ENCODE data around the gene CCSER1. TPM values are rescaled to one million over a fixed set of nuclear protein-coding genes. Genes with fewer than 3 reads are reported as not detected.

Gene CCSER1
- total and polyA plus RNA-seq, 4 donors: 0.61 to 23.0 (median 3.8) TPM

DNA sequence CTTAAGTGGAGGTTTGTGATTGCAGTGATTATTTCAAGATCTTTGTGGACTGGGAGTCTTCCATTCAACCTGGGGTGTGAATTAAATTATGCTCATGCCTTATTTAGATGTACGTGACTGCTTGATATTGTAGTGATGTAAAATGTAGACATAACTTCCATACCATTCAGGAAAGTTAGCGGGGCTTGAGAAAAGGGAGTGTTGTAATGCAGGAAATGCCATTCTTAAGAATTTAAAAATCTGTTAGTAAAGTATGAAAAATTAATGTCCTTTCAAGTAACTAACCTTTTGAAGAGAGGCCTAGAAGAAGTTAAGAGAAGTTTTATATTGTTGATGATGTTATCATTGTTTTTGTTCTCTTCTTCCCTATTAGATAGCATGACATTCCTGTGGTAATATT is 318.2 kb downstream of the CCSER1 start:
- 69 to 92% methylated on average over 2 of the region's 2 CpGs for WGBS, 2 donors
- no peak overlapping the region for H3K4me3 ChIP-seq

DNA sequence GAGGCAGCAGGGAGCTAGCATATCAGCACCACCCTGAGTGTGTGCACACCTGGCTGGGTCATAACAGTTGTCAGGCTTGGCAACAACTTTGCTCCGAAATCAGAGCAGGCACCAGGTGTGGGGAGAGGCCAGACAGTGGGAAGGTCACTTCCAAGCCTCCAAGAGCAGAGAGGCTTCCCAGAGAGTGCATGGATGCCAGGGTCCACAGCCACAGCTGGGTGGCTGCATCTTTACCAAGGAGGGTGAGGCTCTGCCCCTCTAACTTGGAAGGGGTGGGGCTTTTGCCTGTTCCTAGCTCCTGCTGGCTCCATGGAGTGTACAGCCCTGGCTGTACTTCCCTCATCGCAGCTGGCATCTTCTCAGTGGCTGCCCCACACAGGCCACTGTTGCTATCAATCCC is 322.4 kb downstream of the CCSER1 start:
- H3K9me3 ChIP-seq (ENCODE audit: control insufficient read depth in 4 of 4, insufficient read depth in 3 of 4, low read length in 3 of 4): peaks cover 0 to 6% (median 2%) of the 10 kb centered on the region in 4 donors
- H3K27me3 ChIP-seq (ENCODE audit: control insufficient read depth in 3 of 3, insufficient read depth in 3 of 3, low read length in 2 of 3): no peaks in the 10 kb centered on the region
- ATAC-seq (ENCODE audit: insufficient read depth, low FRiP score) (no peak), DNase-seq (no peak)
- TF ChIP-seq, protein P1, sequence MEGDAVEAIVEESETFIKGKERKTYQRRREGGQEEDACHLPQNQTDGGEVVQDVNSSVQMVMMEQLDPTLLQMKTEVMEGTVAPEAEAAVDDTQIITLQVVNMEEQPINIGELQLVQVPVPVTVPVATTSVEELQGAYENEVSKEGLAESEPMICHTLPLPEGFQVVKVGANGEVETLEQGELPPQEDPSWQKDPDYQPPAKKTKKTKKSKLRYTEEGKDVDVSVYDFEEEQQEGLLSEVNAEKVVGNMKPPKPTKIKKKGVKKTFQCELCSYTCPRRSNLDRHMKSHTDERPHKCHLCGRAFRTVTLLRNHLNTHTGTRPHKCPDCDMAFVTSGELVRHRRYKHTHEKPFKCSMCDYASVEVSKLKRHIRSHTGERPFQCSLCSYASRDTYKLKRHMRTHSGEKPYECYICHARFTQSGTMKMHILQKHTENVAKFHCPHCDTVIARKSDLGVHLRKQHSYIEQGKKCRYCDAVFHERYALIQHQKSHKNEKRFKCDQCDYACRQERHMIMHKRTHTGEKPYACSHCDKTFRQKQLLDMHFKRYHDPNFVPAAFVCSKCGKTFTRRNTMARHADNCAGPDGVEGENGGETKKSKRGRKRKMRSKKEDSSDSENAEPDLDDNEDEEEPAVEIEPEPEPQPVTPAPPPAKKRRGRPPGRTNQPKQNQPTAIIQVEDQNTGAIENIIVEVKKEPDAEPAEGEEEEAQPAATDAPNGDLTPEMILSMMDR (IDR thresholded peaks at IDR 0.05; ENCODE audit: control extremely low read depth, extremely low read depth): no peak
- H3K4me3 ChIP-seq: no peak overlapping the region
- H3K36me3 ChIP-seq (ENCODE audit: control insufficient read depth in 4 of 4, insufficient read depth in 4 of 4, low read length in 4 of 4): no peaks in the 10 kb centered on the region
- WGBS, 2 donors: 93 to 98% methylated on average over 2 of the region's 2 CpGs
- H3K9ac ChIP-seq (ENCODE audit: insufficient read depth in 1 of 2, low read length in 2 of 2): no peak overlapping the region
- no peak overlapping the region for H3K27ac ChIP-seq (ENCODE audit: low read depth in 1 of 2, low read length in 1 of 2)
- no peaks in the 10 kb centered on the region for H3K4me1 ChIP-seq (ENCODE audit: control insufficient read depth in 5 of 5, insufficient read depth in 5 of 5, low read length in 5 of 5)

More for the DNA sequence above, 318.2 kb downstream of the CCSER1 start:
- Histone ChIP-seq H3K27me3 (ENCODE audit: control insufficient read depth in 3 of 3, insufficient read depth in 3 of 3, low read length in 2 of 3) (no peaks in the 10 kb centered on the region), H3K36me3 (ENCODE audit: control insufficient read depth in 4 of 4, insufficient read depth in 4 of 4, low read length in 4 of 4) (no peaks in the 10 kb centered on the region), H3K9me3 (ENCODE audit: control insufficient read depth in 4 of 4, insufficient read depth in 3 of 4, low read length in 3 of 4) (peaks cover 0 to 6% (median 2%) of the 10 kb centered on the region in 4 donors), H3K27ac (ENCODE audit: low read depth in 1 of 2, low read length in 1 of 2) (no peak overlapping the region), H3K4me1 (ENCODE audit: control insufficient read depth in 5 of 5, insufficient read depth in 5 of 5, low read length in 5 of 5) (peaks cover 0 to 4% (median 0%) of the 10 kb centered on the region in 5 donors), H3K9ac (ENCODE audit: insufficient read depth in 1 of 2, low read length in 2 of 2) (no peak overlapping the region)
- TF ChIP-seq, protein P1 (IDR thresholded peaks at IDR 0.05; ENCODE audit: control extremely low read depth, extremely low read depth): no peak
- DNase-seq (no peak), ATAC-seq (ENCODE audit: insufficient read depth, low FRiP score) (no peak)

DNA sequence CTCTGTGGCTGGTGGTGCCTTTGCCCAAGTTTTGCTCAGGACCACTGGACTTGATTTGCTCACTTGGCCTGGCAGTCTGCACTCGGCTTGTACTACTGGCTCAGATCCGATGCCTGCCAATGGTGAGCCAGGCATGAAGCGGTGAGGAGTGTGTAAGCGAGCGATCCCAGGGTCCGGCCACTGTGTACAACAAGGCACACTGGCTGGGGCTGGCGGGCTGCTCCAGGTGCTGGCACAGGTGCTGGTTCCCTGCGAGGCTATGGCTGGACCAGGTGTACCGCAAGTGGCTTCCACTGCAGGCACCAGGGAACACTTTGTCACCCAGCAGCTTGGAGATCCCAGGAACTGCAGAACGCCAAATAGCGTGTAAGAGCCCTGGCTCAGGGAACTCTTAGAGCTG is 329.7 kb downstream of the CCSER1 start:
- ATAC-seq (ENCODE audit: insufficient read depth, low FRiP score) (no peak), DNase-seq (no peak)
- Histone ChIP-seq H3K27me3 (ENCODE audit: control insufficient read depth in 3 of 3, insufficient read depth in 3 of 3, low read length in 2 of 3) (no peaks in the 10 kb centered on the region), H3K4me3 (no peak overlapping the region), H3K9me3 (ENCODE audit: control insufficient read depth in 4 of 4, insufficient read depth in 3 of 4, low read length in 3 of 4) (peaks cover 0 to 10% (median 3%) of the 10 kb centered on the region in 4 donors), H3K27ac (ENCODE audit: low read depth in 1 of 2, low read length in 1 of 2) (no peak overlapping the region), H3K4me1 (ENCODE audit: control insufficient read depth in 5 of 5, insufficient read depth in 5 of 5, low read length in 5 of 5) (no peaks in the 10 kb centered on the region), H3K9ac (ENCODE audit: insufficient read depth in 1 of 2, low read length in 2 of 2) (no peak overlapping the region), H3K36me3 (ENCODE audit: control insufficient read depth in 4 of 4, insufficient read depth in 4 of 4, low read length in 4 of 4) (no peaks in the 10 kb centered on the region)
- TF ChIP-seq, protein P1 (IDR thresholded peaks at IDR 0.05; ENCODE audit: control extremely low read depth, extremely low read depth): no peak
- 91 to 93% methylated on average over 11 of the region's 11 CpGs for WGBS, 2 donors

DNA sequence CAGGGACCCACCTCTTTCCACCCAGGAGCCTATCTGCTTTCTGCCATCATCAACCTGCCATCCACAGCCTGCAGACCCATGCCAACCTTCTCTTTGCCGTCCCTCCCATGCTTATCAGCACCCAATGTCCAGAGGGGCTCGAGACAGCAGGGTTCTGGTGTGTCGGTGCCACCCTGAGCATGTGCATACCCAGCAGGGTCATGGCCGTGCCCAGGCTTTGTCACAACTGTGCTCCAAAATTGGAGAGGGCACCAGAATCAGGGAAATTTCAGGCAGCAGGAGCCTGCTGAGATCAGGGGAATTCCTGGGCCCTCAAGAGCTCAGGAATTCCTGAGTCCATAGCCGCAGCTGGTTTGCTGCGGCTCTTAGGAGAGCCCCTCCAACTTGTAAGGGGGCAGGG is 330.6 kb downstream of the CCSER1 start:
- Histone ChIP-seq H3K36me3 (ENCODE audit: control insufficient read depth in 4 of 4, insufficient read depth in 4 of 4, low read length in 4 of 4) (no peaks in the 10 kb centered on the region), H3K4me1 (ENCODE audit: control insufficient read depth in 5 of 5, insufficient read depth in 5 of 5, low read length in 5 of 5) (no peaks in the 10 kb centered on the region), H3K27ac (ENCODE audit: low read depth in 1 of 2, low read length in 1 of 2) (no peak overlapping the region), H3K4me3 (no peak overlapping the region), H3K9ac (ENCODE audit: insufficient read depth in 1 of 2, low read length in 2 of 2) (no peak overlapping the region), H3K9me3 (ENCODE audit: control insufficient read depth in 4 of 4, insufficient read depth in 3 of 4, low read length in 3 of 4) (peaks cover 0 to 10% (median 3%) of the 10 kb centered on the region in 4 donors), H3K27me3 (ENCODE audit: control insufficient read depth in 3 of 3, insufficient read depth in 3 of 3, low read length in 2 of 3) (no peaks in the 10 kb centered on the region)
- no peak for DNase-seq
- TF ChIP-seq, protein P1 (IDR thresholded peaks at IDR 0.05; ENCODE audit: control extremely low read depth, extremely low read depth): no peak
- no peak for ATAC-seq (ENCODE audit: insufficient read depth, low FRiP score)
- 92 to 93% methylated on average over 6 of the region's 6 CpGs for WGBS, 2 donors
